SK-N-SH treated with all-trans-retinoic acid at 6 μM for 48 hours (cell line): ENCODE results near the gene KLK10.

Experiments
- CSDC2 ChIP-seq: fragments of 250-450 bp; sonication (Bioruptor Pico); IDR thresholded peaks from 2 replicates; pipeline ENCODE4 v1.5.0; 2020; ENCODE audit warnings: mild to moderate bottlenecking, moderate library complexity
- ISL1 ChIP-seq: fragments of 250-450 bp; sonication (Bioruptor Pico); IDR thresholded peaks from 2 replicates; pipeline ENCODE4 v2.1.2; 2022; ENCODE audit warnings: mild to moderate bottlenecking, moderate library complexity
- TCF4 ChIP-seq: fragments of 250-450 bp; sonication (Bioruptor Pico); IDR thresholded peaks from 2 replicates; pipeline ENCODE4 v1.8.0; 2021; ENCODE audit warnings: mild to moderate bottlenecking, moderate library complexity, borderline replicate concordance
- ZC3H10 ChIP-seq: fragments of 250-450 bp; sonication (Bioruptor Pico); IDR thresholded peaks from 2 replicates; pipeline ENCODE4 v1.5.1; 2021; ENCODE audit warnings: mild to moderate bottlenecking, moderate library complexity
- ZFP30 ChIP-seq: fragments of 450-650 bp; formaldehyde crosslinking; IDR thresholded peaks from 2 replicates; pipeline ENCODE4 v1.5.0; 2022; ENCODE audit warnings: mild to moderate bottlenecking, moderate library complexity

DNA sequence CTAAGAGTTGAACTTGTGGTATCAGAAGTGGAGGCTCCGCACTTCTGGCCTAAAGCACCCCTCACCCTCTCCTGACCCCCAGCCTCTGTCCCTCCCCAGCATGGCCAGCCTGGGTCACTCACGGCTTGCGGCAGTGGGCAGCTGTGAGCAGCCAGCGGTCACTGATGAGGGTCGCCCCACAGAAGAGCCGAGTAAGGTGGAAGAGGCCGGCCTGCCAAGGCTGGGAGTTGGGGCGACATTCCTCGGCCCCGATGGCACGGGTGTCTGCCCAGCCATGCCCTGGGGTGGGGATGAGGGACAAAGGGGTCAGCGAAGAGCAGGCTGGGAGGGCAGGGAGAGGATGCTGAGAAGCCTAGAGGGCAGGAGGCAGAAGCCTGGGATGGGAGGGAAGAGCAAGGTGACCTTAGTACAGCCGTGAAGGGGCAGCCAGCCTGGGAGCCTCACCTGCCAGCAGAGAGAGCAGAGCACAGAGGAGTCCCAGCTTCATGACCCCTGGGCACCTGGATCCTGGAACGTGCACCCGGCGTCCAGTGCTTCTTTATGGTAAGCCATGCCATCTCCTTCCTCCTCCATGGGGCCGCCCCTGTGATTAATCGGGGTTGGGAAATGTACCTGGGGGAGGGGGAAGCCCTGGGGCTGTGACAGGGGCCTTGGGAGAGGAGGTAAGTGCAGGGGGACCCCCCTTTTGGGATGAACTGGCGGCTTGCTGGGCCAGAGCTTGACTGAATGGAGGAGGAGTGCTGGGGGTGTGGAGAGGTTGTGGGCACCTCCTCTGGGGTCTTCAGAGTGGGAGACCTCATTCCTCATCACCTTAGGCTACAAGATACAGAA lies 10.2 kb downstream of the KLK10 start:
- TF ChIP-seq ZFP30 (CRISPR knock-in tag) (no peak), ZC3H10 (no peak), TCF4 (CRISPR knock-in tag) (no peak), CSDC2 (CRISPR knock-in tag) (no peak), ISL1 (CRISPR knock-in tag) (no peak)
